KMS-11 (cell line): Measurements from ENCODE around the gene PRCP.

Experiments used
- H2AFZ ChIP-seq: fragments of 200-600 bp; sonication (generic); 2 replicates; pipeline ENCODE4 v1.6.1; 2016; ENCODE audit warnings: antibody characterized with exemption, mixed run types, low read depth
- H3K27ac ChIP-seq: fragments of 200-600 bp; sonication (generic); 2 replicates; pipeline ENCODE4 v1.6.1; 2016; ENCODE audit warnings: mild to moderate bottlenecking, mixed run types
- H3K27me3 ChIP-seq: fragments of 200-600 bp; sonication (generic); 2 replicates; pipeline ENCODE4 v1.6.1; 2017; ENCODE audit warnings: mild to moderate bottlenecking, low read depth, mixed run types, moderate library complexity; ENCODE audit not compliant: insufficient read depth
- H3K36me3 ChIP-seq: fragments of 200-600 bp; sonication (generic); 2 replicates; pipeline ENCODE4 v1.6.1; 2017; ENCODE audit warnings: mild to moderate bottlenecking, mixed run types; ENCODE audit not compliant: insufficient read depth
- H3K4me1 ChIP-seq: fragments of 200-600 bp; sonication (generic); 2 replicates; pipeline ENCODE4 v1.6.1; 2016; ENCODE audit warnings: mild to moderate bottlenecking, low read depth, mixed run types; ENCODE audit not compliant: poor library complexity, severe bottlenecking
- H3K4me2 ChIP-seq: fragments of 200-600 bp; sonication (generic); 2 replicates; pipeline ENCODE4 v1.7.0; 2016; ENCODE audit warnings: mild to moderate bottlenecking, mixed run types
- H3K4me3 ChIP-seq: fragments of 200-600 bp; sonication (generic); IDR thresholded peaks from 2 replicates; pipeline ENCODE4 v1.6.1; 2017; ENCODE audit warnings: low read depth, low read length, mixed read lengths; ENCODE audit not compliant: insufficient read depth
- H3K79me2 ChIP-seq: fragments of 200-600 bp; sonication (generic); 2 replicates; pipeline ENCODE4 v1.6.1; 2016; ENCODE audit warnings: low read depth, mixed run types; ENCODE audit not compliant: insufficient read depth
- H3K9ac ChIP-seq: fragments of 200-600 bp; sonication (generic); 2 replicates; pipeline ENCODE4 v1.6.1; 2016; ENCODE audit warnings: mild to moderate bottlenecking, mixed run types
- H4K20me1 ChIP-seq: fragments of 200-600 bp; sonication (generic); 2 replicates; pipeline ENCODE4 v1.6.1; 2016; ENCODE audit warnings: mild to moderate bottlenecking, mixed run types; ENCODE audit not compliant: insufficient read depth
- TF ChIP-seq, protein P1 (sequence below): fragments of 200-600 bp; sonication (generic); conservative IDR thresholded peaks from 2 replicates; pipeline ENCODE4 v1.6.1; 2017; ENCODE audit warnings: low read depth, mild to moderate bottlenecking, antibody characterized with exemption, low read length, moderate library complexity, mixed read lengths

Gene PRCP

DNA sequence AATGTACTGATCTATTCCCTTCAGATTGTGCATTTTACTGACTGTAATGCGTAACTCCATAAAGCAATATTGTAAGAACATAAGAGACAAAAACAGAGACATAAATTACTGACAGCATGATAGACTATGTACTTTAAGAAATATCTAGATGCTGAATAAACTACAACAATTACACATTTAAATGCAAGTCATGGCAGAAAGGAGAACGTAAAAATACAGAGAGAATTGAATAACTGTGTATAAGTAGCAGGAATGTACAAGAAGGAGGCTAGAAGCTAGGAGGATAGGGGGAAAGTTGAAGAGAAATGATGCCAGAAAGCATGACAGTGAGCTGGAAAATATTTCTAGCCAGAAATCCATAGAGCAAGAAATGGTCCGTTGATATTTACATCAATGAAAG is 92.6 kb downstream of the PRCP start:
- H3K27me3 ChIP-seq = no peaks in the 10 kb centered on the region
- TF ChIP-seq, protein P1, sequence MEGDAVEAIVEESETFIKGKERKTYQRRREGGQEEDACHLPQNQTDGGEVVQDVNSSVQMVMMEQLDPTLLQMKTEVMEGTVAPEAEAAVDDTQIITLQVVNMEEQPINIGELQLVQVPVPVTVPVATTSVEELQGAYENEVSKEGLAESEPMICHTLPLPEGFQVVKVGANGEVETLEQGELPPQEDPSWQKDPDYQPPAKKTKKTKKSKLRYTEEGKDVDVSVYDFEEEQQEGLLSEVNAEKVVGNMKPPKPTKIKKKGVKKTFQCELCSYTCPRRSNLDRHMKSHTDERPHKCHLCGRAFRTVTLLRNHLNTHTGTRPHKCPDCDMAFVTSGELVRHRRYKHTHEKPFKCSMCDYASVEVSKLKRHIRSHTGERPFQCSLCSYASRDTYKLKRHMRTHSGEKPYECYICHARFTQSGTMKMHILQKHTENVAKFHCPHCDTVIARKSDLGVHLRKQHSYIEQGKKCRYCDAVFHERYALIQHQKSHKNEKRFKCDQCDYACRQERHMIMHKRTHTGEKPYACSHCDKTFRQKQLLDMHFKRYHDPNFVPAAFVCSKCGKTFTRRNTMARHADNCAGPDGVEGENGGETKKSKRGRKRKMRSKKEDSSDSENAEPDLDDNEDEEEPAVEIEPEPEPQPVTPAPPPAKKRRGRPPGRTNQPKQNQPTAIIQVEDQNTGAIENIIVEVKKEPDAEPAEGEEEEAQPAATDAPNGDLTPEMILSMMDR = no peak
- H3K79me2 ChIP-seq = no peaks in the 10 kb centered on the region
- H3K4me1 ChIP-seq = no peaks in the 10 kb centered on the region
- H3K27ac ChIP-seq = no peak overlapping the region
- no peak overlapping the region for H3K9ac ChIP-seq
- no peaks in the 10 kb centered on the region for H3K36me3 ChIP-seq
- no peak overlapping the region for H2AFZ ChIP-seq
- no peak overlapping the region for H3K4me3 ChIP-seq
- no peaks in the 10 kb centered on the region for H4K20me1 ChIP-seq
- H3K4me2 ChIP-seq = no peak overlapping the region

- no peak overlapping the region for H3K4me3 ChIP-seq
- no peaks in the 10 kb centered on the region for H4K20me1 ChIP-seq
- no peak overlapping the region for H2AFZ ChIP-seq
- H3K4me1 ChIP-seq = no peaks in the 10 kb centered on the region
- H3K79me2 ChIP-seq = no peaks in the 10 kb centered on the region
- TF ChIP-seq, protein P1 = no peak
- H3K27ac ChIP-seq = no peak overlapping the region
- no peaks in the 10 kb centered on the region for H3K27me3 ChIP-seq
- H3K36me3 ChIP-seq = no peaks in the 10 kb centered on the region
- no peak overlapping the region for H3K4me2 ChIP-seq
- no peak overlapping the region for H3K9ac ChIP-seq
Measured at GRCh38 chr11:82802710-82803109, 97.5 kb downstream of the PRCP start.

DNA sequence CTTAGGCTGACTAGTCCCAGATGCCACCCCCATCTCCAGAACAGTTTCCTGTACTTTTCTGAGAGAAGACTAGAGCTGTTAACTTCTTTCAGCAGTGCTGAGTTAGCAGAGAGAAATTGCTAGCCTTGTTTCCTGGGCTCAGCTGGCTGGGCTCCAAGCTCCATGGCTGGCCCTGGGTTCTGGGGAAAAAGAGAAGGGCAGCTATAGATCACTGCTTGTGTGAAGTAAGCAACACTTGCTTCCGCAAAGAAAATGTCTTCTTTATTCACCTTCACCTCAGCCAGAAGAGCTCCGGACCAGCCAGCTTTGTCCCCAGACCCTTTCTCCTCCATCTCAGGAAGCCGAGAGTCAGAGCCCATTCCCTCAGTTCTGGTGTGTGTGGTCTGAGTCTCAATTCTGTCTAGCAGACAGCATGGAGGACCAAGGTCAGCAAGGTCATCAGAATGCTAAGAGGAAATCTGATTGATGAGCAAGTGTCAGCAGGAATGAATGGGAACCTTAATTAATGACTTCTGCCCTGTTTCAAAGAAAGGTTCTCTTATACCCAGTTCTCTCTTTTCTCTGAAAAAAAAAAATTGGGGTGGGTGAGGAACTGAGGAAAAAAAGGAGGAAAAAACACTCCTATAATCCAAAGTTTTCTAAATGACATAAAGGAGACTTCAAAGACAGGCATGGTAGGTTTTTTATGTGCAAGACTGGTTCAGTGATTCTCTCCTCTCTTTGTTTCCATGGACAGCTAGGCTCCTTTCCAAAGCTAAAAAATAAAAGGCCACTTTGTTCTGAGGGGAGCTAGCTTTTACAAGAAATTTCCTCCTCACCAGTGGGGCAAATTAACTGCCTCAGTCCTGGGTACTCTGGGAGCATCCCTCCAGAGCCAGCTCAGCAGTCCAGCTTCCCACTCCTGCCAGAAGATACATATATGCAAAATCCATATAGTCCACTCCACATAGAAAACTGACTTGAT is 103.0 kb downstream of the PRCP start:
- Histone ChIP-seq H3K4me2 (no peak overlapping the region), H3K4me1 (no peaks in the 10 kb centered on the region), H2AFZ (no peak overlapping the region), H3K79me2 (no peaks in the 10 kb centered on the region), H3K4me3 (no peak overlapping the region), H3K27me3 (no peaks in the 10 kb centered on the region), H3K27ac (no peak overlapping the region), H3K9ac (no peak overlapping the region), H3K36me3 (no peaks in the 10 kb centered on the region), H4K20me1 (no peaks in the 10 kb centered on the region)
- TF ChIP-seq, protein P1 = no peak

DNA sequence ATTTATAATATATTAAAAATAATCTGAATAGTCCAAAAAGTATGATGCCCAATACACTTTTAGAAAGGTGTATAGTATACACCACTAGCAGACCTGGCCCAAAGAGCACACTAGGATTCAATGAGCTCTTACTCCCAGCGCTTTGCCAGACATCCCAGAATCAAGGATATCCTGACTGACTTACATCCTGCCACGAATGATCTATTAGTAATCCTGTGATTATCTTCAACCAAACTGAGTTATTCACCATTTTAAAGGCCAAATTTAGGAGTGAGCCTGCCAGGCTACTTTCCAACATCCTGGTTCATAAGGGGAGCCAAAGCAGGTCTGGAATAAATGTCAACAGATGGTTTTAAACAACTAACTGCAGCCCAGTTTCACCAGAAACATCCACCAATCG is 105.7 kb downstream of the PRCP start:
- no peak overlapping the region for H3K27ac ChIP-seq
- no peaks in the 10 kb centered on the region for H4K20me1 ChIP-seq
- no peaks in the 10 kb centered on the region for H3K27me3 ChIP-seq
- H3K4me2 ChIP-seq = no peak overlapping the region
- H2AFZ ChIP-seq = no peak overlapping the region
- no peak overlapping the region for H3K4me3 ChIP-seq
- no peaks in the 10 kb centered on the region for H3K36me3 ChIP-seq
- H3K4me1 ChIP-seq = no peaks in the 10 kb centered on the region
- H3K9ac ChIP-seq = no peak overlapping the region
- no peaks in the 10 kb centered on the region for H3K79me2 ChIP-seq
- TF ChIP-seq, protein P1 = no peak
